ENCODE measurements around the gene TMEM9. TPM values are rescaled to one million over a fixed set of nuclear protein-coding genes. Genes with fewer than 3 reads are reported as not detected.

The TMEM9 gene
- total RNA-seq, 2 experiments from 2014 or later: 15.7 to 16.5 TPM

GRCh38 chr1:201085902-201086735, 68.2 kb downstream of the TMEM9 start:
- peaks cover 4% of the 10 kb centered on the region for H3K4me1 ChIP-seq (ENCODE audit: insufficient read depth, low read length)
- Mint-ChIP-seq H3K36me3 (ENCODE audit: low read depth) (no peaks in the 10 kb centered on the region), H3K9me3 (no peaks in the 10 kb centered on the region), H3K27ac (no peak overlapping the region), H3K27me3 (peaks cover 28% of the 10 kb centered on the region), H3K4me1 (ENCODE audit: low read depth) (no peaks in the 10 kb centered on the region), H3K4me3 (no peak overlapping the region)
- DNase-seq (peak in 13 of 14 experiments; percentile 2 to 56 (median 31)), ATAC-seq (ENCODE audit: poor library complexity) (no peak)
- no peak overlapping the region for H3K27ac ChIP-seq (ENCODE audit: low read depth in 1 of 2, low read length in 2 of 2)
- no peaks in the 10 kb centered on the region for H3K36me3 ChIP-seq (ENCODE audit: insufficient read depth, low read length)
- peak; percentile 52 for TF ChIP-seq CTCF (IDR thresholded peaks at IDR 0.05)
- CTCF ChIA-PET: interaction anchor here (1.2 to 1.6 kb wide), 2 partner anchors 28 to 34 kb away, joined by 5 to 7 read pairs; no protein-coding TSS in a partner anchor
- H3K4me3 ChIP-seq (ENCODE audit: low read length): no peak overlapping the region
- POLR2A ChIA-PET: no interaction called here
- H3K9me3 ChIP-seq (ENCODE audit: control insufficient read depth in 1 of 2, insufficient read depth in 1 of 2, low read length in 2 of 2): no peaks in the 10 kb centered on the region
- intact Hi-C loops (cut with DNase I, micrococcal nuclease): loop anchor here (1.0 to 10.0 kb wide), 3 partner anchors 28 to 139 kb away; no protein-coding TSS in a partner anchor
- no peaks in the 10 kb centered on the region for H3K27me3 ChIP-seq (ENCODE audit: control insufficient read depth in 1 of 2, insufficient read depth in 2 of 2, low read length in 2 of 2)

Other genes starting within 250 kb of the TMEM9 start
- 10 to 100 TPM; 64.5 to 65.4 TPM for gene KIF21B, start 130.8 kb downstream of the TMEM9 start, total RNA-seq
- not detected for gene CACNA1S, start 42.0 kb downstream of the TMEM9 start, total RNA-seq
- under 1 TPM; 0.49 to 0.50 TPM for gene ASCL5, start 27.3 kb downstream of the TMEM9 start, total RNA-seq
- not detected for gene IGFN1, start 36.4 kb upstream of the TMEM9 start, total RNA-seq
- gene PKP1, start 129.0 kb upstream of the TMEM9 start, total RNA-seq: not detected
- gene TNNT2, start 223.2 kb upstream of the TMEM9 start, total RNA-seq: not detected
- not detected for gene LAD1, start 244.8 kb upstream of the TMEM9 start, total RNA-seq

Data from CD4-positive, alpha-beta T cell (primary cell).